Measurements from ENCODE around the gene FOXP1.

DNA sequence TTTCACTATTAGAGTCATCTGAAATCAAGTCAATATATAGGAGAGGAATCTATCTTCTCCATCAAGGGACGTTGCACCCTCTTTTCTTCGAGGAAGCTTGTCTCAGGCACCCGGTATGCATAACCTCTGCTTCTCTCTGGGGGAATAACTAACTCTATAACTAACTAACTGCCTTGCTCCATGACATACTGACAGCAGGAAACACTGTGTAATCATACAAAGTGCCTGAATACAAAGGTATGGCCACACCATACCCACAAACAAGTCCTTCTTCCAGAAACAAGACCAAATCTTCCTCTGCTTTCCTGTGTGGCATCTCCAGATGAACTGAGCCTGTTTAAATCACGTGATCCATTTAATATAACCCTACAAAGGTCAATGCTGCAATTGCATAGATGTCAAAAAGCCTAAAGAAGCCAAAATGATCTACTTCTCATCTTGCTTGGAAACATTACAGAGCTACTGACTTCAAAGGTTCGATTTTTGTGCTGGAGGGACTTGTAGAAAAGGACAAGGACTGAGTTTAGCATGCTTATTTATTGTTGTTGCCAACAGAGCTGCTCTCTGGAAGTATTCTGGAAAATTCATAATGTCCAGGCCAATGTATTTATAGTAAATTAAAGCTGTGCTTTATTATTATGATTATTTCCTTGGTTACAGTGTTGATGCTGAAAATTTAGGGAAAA is 380.5 kb downstream of the FOXP1 start:
- TF ChIP-seq, protein P1, sequence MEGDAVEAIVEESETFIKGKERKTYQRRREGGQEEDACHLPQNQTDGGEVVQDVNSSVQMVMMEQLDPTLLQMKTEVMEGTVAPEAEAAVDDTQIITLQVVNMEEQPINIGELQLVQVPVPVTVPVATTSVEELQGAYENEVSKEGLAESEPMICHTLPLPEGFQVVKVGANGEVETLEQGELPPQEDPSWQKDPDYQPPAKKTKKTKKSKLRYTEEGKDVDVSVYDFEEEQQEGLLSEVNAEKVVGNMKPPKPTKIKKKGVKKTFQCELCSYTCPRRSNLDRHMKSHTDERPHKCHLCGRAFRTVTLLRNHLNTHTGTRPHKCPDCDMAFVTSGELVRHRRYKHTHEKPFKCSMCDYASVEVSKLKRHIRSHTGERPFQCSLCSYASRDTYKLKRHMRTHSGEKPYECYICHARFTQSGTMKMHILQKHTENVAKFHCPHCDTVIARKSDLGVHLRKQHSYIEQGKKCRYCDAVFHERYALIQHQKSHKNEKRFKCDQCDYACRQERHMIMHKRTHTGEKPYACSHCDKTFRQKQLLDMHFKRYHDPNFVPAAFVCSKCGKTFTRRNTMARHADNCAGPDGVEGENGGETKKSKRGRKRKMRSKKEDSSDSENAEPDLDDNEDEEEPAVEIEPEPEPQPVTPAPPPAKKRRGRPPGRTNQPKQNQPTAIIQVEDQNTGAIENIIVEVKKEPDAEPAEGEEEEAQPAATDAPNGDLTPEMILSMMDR (IDR thresholded peaks at IDR 0.05): no peak
- TF ChIP-seq POLR2AphosphoS5 (IDR thresholded peaks at IDR 0.05): no peak
